ENCODE results near the gene RUSC1. TPM values are rescaled to one million over a fixed set of nuclear protein-coding genes. Genes with fewer than 3 reads are reported as not detected.

The RUSC1 gene
- total RNA-seq, 4 donors from 2014 or later: 11.5 to 21.1 (median 12.5) TPM

DNA sequence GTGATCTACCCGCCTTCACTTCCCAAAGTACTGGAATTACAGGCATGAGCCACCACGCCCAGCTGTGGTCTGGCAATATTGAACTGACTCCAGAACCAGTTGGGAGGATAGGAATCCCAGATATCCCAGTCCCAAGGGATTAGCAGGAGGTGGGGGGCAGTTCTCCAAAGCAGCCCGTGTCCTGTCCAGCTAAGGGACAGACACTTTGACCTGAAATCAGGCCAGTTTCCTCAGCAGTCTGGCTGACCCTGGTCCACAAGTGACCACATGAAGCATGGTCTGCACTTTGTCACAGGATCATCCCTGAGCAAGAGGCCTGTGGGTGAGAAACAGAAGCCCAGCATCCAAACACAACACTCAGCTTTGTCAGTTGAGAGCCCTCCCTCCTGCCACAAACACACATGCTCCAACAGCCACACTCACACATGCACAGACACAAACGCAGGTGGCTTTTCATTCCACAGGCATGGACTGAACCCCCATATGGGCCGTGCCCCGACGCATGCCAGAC, 14.8 kb upstream of the RUSC1 start:
- TF ChIP-seq, protein P1, sequence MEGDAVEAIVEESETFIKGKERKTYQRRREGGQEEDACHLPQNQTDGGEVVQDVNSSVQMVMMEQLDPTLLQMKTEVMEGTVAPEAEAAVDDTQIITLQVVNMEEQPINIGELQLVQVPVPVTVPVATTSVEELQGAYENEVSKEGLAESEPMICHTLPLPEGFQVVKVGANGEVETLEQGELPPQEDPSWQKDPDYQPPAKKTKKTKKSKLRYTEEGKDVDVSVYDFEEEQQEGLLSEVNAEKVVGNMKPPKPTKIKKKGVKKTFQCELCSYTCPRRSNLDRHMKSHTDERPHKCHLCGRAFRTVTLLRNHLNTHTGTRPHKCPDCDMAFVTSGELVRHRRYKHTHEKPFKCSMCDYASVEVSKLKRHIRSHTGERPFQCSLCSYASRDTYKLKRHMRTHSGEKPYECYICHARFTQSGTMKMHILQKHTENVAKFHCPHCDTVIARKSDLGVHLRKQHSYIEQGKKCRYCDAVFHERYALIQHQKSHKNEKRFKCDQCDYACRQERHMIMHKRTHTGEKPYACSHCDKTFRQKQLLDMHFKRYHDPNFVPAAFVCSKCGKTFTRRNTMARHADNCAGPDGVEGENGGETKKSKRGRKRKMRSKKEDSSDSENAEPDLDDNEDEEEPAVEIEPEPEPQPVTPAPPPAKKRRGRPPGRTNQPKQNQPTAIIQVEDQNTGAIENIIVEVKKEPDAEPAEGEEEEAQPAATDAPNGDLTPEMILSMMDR (IDR thresholded peaks at IDR 0.05): no peak
- DNase-seq (ENCODE audit: low spot score): no peak
- no peak for ATAC-seq (ENCODE audit: low FRiP score)

DNA sequence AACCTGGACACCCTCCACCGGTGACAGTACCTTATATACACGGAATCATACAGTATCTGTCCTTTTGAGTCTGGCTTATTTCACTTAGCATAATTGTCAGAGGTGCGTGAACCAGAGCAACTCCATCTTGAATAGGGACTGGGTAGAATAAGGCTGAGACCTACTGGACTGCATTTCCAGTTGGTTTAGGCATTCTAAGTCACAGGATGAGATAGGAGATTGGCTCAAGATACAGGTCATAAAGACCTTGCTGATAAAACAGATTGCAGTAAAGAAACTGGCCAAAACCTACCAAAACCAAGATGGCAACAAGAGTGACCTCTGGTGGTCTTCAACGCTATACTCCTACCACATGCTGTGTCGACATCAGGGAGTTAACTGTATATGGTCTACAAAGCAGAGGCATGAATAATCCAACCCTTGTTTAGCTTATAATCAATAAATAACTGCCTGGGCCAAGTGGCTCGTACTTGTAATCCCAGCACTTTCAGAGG, 13.4 kb upstream of the RUSC1 start:
- TF ChIP-seq, protein P1 (IDR thresholded peaks at IDR 0.05): no peak
- ATAC-seq (ENCODE audit: low FRiP score) (no peak), DNase-seq (ENCODE audit: low spot score) (no peak)

DNA sequence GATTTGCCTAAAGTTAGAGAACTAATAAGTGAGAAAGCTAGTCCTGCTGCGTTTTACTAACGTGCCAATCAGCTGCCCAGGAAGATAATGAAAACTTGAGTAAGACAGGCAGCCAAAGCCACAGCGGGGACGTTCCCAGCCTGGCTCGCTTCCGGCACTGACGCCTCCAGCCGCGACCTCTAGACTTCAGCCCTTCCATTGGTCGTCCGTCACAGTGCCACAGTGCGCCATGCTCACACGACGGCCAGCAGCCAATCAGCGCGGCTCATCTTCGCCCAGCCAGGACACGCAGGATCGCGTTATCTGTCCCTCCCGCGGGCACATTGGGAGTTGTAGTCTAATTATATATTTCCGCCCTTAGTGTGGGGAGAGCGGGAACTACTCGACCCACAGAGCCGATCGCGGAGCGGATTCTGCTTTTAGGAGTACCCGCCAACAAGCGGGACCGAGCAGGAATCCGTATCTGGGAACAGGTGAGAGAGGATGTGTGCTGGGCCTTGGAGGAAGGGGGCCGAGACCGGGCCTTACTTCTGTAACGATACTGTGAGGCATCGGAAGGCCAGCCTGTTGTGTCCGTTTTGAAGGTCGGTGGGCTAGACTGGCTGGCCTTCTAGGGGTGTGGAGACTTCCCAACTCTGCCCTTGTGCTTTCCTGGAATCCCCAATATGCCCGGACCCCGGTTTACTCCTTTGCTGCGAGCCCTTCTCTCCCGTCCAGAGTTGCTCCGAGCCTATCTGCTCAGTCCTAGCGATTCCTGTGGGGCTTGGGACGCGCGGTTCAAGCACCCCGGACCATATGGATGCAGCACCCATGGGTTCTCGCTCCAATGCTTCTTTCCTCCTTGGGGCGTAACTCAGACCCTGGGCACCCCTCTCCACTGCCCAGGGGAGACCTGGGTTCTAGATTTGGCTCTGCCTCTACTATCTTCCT, 11.9 kb upstream of the RUSC1 start, which contains the start of gene FDPS:
Gene FDPS (plus strand): TSS at position 374 of the 930 bp plus-strand sequence. CDS start 924 bp downstream, outside the sequence.
- DNase-seq (ENCODE audit: low spot score): peak; percentile 91
- ATAC-seq (ENCODE audit: low FRiP score): peak; percentile 99
- TF ChIP-seq, protein P1 (IDR thresholded peaks at IDR 0.05): no peak

DNA sequence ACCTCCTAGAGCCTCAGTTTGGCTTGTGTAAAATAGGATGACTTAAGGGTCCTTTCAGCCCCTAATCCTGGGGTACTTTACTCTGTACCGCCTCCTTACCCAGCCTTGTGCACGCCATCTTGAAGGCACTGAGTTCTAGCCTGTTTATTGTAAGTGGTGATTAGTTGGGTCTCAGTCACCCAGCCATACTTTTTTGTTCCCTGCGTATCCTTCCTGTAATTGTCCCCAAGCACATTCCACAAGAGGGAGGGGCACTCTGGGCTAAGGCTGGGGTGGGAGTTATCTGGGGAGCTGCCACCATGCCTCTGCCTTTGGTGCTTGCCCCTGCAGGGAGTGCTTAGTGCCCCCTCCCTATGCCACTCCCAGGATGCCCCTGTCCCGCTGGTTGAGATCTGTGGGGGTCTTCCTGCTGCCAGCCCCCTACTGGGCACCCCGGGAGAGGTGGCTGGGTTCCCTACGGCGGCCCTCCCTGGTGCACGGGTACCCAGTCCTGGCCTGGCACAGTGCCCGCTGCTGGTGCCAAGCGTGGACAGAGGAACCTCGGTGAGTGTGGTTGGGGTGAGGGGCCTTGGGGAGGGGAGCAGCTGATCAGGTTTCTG, 11.2 kb upstream of the RUSC1 start:
- no peak for DNase-seq (ENCODE audit: low spot score)
- ATAC-seq (ENCODE audit: low FRiP score): no peak
- TF ChIP-seq, protein P1 (IDR thresholded peaks at IDR 0.05): no peak

DNA sequence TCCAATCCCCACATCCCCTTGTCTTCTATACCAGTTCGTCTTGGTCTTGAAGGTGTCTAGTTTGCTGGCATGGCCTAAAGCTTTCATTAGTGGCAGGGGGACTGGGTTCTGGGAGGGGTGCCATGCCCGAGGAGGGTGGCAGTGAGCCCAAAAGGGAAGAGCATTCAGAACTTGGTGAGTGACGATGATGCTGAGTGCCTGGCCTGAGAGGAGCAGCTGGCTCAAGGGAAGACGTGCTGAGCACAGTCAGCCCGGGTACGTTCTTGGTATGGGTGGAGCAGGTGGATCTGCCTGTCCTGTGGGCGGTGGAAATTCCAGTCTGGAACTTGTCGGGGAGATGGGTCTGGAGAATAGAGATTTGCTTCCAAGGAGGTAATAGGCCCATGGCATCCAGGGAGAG, 7.4 kb upstream of the RUSC1 start:
- DNase-seq (ENCODE audit: low spot score): no peak
- TF ChIP-seq, protein P1 (IDR thresholded peaks at IDR 0.05): no peak
- no peak for ATAC-seq (ENCODE audit: low FRiP score)

DNA sequence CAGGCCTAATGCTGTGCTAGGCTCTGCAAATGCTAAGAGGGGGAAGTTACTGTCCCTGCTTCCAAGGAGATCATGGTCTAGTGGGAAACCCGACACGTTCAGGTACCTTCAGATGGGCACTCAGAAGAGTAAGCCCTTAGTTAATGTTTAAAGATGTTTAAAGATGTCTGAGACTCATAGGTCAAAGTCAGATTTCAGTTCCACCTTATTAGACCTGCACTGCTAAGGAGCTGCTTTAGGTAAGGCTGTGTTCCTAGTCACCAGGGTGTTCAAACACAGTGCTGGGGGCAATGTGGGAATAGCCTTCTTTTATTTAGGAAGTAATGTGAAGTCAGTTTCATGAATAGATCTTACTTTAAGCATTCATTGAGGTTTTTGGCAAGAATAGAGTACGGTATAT, 3.8 kb upstream of the RUSC1 start:
- ATAC-seq (ENCODE audit: low FRiP score) (no peak), DNase-seq (ENCODE audit: low spot score) (no peak)
- TF ChIP-seq, protein P1 (IDR thresholded peaks at IDR 0.05): no peak

Measured in omental fat pad (tissue), 4 donors.